ENCODE measurements around the gene BIRC5.
"Not testable (repeated sequence)": the region's sequence is repeated elsewhere in the genome, so short reads cannot be mapped to it uniquely, and the experiment has no call there.

GRCh38 chr17:78253636-78253945, 39.5 kb downstream of the BIRC5 start:
- not testable (repeated sequence) for TF ChIP-seq CTCF (conservative IDR thresholded peaks at IDR 0.05); ZFX (IDR thresholded peaks at IDR 0.05)
